UCSD-AML1 (cell line): ENCODE results near the gene FAM241A.
"Not testable (repeated sequence)": the region's sequence is repeated elsewhere in the genome, so short reads cannot be mapped to it uniquely, and the experiment has no call there.

Experiments
- DNase-seq: peaks from one replicate; lab custom pipeline; 2025; ENCODE audit not compliant: unreplicated experiment; lab: John Stamatoyannopoulos, UW

FAM241A gene

DNA sequence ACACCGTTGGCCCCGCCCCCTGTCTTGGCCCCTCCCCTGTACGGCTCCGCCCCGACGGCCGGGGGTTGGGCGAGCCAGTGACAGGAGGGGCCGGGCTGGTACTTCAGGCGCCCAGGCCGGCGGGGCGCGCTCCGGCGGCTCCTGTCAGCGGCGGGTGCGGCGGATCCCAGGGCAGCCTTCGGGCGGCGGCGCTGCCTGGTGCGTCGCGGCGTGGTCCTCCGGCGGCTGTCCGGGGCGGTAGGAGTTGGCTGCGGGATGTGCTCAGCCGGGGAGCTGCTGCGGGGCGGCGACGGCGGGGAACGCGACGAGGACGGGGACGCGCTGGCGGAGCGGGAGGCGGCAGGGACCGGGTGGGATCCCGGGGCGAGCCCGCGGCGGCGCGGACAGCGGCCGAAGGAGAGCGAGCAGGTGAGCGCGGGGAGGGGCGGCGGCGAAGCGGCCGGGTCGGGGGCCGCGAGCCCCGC, at the start of gene FAM241A:
TSS of gene FAM241A (plus strand) at position 129 of the 464 bp plus-strand sequence. CDS start at position 256, 127 bp downstream.
- peak; percentile 89 for DNase-seq

DNA sequence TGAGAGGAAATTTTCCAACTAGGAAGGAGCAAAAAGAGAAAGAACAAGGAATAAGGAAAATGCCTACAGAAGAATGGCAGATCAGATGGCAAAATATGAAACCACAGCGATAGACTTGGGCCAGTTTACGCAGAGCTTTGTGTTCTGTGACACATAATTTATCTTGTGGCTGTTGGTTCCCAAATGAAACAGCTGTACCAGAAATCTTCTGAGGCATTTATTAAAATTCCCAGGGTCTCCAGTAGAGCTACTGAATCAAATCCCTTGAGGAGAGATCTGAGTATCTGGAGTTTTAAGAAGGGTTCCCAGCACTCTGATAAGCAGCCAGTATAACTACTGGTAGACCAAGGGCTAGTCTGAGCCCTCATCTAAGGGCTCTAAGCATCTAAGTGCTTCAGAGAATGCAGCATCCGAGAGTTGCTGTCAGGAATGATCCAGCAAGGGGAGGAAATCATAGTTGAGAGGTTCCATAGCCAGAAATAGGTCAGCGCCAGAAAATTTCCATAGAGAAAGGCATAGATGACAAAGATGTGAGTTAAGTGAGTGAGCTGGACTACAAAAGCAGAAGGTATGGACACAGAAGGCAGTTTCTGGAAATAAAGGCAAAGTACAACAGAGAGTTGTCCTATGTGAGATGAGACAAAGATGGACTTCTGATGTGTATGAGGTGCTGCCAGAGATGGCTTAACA, 46.3 kb upstream of the FAM241A start:
- no peak for DNase-seq

DNA sequence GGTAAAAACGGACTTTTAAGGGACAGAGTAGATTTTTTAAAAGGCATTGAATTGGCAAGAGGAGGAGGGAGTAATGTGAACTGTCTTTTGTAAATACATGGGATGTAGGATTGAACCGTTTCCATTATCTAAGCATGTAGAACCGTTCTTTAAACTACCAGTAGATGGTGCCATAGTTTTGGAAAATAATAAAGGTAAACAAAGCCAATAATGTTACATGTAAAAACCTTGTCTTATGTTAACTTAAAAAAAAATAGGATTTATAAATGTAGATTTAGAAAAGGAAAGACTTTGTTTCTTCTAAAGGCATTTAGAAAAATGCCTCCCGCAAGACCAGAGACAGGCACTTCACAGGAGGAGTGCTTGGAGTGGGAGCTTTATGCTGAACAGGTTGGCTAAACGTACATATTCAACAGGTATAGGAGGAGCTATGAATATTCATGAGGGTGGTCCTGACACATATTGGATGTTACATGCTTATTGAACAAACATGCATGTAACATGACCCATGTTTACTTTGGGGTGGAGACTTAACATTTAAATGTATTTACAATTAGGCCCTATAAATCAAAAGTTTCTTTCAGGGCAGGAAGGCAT, 45.5 kb upstream of the FAM241A start:
- no peak for DNase-seq

DNA sequence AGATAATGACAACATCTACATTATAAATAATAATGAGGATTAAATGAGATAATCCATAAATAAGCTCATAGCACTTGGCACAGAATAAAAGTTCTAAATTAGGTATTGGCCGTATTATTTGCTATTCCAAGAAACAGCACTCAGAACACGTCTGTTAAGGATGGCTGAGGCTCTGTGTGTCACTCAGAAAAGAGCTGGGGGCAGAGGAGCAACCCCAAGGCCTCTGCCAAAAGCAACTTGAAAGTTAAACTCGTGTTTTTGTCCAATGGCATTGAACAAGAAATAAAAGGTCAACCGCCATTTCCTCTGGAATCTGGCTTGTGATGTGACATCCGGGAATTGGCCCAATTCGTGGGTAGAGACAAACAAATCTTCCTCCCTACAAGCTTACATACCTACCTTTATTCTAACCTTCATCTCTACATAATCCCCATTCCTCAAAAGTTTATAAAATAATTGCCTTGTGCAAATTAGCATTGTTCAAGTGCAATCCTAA, 42.3 kb upstream of the FAM241A start:
- no peak for DNase-seq

DNA sequence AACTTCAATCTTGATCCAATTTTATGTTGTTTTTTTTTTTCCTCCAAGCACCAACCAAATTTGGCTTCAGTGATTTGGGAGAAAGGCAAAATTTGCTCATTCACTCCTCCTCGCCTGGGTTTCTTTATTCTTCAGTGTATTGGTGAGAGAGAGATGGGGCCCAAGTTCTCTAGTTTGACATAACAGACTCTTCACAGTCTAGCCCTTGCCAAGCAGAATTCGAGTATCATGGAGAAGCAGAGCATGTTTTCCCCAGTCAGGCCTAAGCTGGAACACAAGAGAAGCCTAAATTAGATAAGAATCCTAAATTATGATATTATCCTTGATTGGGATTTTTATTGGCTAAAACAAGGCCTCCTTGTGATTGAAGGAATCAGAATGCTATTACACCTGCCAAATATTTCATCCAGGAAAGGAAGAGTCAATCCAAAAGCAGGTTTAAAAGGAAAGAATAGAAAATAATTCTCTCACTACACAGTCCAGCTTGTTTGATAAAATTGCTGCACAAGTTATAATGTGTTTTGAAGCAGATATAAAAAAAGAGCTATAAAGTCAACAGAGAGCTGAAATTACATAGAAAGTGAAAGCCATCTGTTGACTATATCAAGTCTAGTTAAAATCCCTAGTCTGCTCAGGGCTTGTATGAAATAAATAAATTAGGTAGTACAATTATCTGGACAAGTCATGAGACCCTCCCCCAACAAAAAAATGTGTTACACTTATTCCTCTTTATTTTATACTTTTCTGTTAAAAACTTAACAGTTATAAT, 39.9 kb upstream of the FAM241A start:
- no peak for DNase-seq

DNA sequence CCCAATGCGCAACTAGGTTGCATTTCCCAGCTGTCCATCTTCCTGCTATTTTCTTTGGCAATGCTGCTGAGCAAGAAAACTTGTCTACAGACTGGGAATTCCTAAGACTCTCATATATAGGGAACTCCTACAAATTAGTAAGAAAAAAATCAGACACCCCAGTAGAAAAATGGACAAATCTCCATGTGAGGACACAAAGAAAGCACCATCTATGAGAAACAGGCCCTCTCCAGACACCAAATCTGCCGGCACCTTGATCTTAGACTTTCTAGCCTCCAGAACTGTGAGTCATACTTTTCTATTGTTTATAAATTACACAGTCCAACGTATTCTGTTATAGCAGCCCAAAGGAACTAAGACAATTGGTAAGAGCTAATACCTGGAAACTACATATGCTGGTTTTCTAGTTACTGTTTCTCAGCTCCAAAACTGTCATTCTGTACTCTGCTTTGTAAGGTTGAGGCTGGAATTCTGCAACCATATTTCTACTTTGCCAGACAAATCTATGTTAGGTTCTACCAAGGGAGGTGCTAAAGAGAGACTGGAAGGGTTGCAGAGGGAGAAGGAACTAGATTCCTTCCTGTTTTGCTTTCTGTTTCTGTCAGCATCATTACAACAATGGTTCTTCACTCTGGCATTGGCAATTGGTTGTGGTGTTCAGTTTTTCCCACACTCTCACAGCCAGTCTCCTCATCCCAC, 35.7 kb upstream of the FAM241A start:
- DNase-seq: no peak

DNA sequence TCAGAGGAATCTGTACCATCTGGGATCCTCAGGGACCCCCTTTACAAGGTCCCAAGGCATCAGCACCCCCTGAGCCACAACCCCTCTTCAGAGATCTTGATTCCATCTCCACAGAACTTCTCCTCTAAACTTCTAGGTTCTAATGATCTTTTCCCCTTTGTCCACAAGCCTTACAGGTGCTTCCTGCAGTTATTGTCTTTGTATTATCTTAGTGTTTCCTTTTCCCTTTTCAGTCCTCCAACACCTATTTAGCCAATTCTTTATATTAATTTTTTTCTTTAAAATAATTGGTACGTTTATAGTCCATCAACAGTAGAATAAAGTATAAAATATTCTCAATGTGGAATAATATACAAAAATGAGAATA, 35.2 kb upstream of the FAM241A start:
- peak; percentile 13 for DNase-seq

DNA sequence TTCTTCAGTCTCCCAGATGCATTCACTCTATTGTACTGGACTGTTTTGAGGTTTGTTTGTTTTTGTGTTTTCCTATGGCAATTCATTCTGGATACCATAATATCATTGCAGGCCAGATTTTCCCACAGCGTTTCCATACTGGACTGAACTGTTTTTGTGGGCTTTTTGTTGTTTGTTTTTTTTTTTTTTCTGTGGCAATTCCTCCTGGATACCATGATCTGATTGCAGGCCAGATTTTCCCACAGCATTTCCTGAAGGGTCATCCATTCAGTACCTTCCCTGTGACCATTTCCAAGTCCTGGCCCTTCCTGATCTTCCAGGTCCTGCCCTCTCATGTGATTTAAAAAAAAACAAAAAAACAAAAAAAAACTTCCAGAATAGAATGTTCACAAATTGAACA, 33.9 kb upstream of the FAM241A start:
- DNase-seq: no peak

DNA sequence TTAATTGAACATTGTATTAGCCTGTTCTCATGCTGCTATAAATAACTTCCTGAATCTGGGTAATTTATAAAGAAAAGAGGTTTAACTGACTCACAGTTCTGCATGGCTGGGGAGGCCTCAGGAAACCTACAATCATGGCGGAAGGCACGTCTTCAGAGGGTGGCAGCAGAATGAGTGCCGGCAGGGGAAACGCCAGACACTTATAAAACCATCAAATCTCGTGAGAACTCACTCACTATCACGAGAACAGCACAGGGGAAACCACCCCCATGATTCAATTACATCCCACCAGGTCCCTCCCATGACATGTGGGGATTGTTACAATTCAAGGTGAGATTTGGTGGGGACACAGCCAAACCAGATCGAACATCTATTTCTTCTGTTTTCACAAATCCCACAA, 33.2 kb upstream of the FAM241A start:
- not testable (repeated sequence) for DNase-seq

DNA sequence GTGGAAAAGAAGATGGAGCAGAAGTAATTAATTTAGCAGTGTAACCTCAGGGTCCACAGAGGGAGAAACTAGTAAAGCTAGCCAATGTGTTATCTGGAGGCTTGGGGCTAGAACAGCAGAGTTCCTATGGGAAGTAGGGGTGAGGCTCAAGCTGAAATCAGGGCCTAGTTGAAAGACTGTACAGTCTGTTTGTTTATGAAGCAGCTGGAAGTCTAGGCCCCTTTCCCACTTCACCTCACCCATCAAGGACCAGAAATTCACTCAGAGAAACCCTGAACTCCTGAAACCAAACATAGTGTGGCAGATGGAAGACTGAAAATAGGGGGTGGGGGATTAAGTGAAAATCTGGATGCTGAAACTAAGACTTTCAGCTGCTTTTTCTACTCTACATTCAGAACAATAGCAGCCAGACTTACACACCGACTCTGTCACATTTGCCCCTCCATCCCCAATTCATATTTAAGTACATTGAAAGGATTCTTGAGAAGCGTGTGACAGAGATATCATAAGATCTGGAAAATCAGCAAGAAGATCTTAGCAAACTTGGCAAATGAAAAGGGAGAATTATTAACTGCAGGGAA, 32.6 kb upstream of the FAM241A start:
- DNase-seq: no peak

DNA sequence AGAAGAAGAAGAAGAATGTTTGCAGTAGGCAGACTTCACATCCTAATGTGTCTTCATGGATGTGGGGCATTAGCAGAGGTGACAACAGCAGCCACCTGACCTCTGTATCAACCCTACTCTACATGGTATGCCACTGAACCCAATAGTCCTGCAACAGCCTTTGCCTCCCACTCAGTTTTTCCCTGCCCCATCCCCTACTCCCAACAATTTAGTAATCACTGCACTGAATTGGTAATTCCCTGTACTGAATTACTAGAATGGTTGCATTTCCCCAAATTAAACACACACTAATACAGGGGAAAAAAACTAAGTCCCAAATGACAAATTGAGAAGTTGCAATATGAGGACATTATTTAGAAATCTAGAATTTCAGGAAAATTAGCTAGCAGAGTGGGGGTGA, 31.4 kb upstream of the FAM241A start:
- no peak for DNase-seq

DNA sequence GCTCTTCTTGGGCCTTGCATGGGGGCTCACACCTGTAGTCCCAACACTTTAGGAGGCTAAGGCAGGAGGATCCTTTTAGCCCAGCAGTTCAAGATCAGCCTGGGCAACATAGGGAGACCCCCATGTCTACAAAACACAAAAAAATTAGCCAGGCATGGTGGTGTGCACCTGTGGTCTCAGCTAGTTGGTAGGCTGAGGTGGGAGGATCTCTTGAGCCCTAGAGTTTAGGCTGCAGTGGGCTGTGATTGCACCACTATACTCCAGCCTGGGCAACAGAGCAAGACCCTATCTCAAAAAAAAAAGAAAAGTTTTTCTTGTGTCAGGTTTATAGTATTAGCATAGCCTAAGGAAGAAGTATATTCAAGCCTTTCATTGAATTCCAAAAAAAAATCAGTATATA, 30.8 kb upstream of the FAM241A start:
- DNase-seq: no peak

DNA sequence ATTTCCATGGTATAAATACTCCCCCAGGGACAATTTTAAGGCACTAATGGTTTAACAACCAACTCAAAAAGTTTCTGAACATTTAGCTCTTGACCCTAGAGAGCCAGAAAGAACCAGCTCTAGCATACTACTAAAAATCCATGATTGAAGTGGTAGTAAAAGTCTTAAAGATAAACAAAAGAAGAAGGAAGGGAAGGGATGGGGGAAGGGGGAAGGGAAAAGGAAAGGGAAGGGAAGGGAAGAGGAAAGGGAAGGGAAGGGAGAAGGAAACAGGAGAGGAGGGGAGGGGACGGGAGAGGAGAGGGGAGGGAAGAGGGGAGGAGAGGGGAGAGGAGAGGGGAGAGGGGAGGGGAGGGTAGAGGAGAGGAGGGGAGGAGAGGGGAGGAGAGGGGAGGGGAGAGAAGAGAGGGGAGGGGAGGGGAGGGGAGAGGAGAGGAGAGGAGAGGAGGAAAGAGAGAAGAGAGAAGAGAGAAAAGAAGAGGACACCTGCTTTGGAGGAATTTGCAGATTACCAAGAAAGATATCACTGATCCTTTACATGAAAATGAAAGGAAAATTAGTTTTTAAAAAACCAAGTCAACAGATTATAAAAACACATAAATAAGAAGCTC, 26.4 kb upstream of the FAM241A start:
- DNase-seq: no peak

DNA sequence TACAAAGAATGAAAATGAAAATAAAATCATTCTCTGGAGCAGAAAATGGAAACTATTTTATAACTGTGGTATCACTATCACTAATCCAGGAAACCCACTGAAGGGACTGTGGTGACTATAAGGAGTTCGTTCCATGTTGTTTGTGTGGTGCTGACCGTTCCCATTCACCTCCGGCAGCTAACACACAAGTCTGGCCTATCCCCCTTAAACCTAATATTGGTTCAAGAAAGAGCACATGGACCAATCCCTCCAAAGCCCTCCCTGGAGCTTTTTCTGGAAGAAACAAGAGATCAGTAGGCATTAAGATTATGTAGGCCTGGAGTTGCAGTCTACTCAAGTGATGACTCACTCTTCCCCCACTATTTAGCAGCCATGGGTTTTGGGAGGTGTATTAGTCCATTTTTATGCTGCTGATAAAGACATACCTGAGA, 25.9 kb upstream of the FAM241A start:
- DNase-seq: no peak

DNA sequence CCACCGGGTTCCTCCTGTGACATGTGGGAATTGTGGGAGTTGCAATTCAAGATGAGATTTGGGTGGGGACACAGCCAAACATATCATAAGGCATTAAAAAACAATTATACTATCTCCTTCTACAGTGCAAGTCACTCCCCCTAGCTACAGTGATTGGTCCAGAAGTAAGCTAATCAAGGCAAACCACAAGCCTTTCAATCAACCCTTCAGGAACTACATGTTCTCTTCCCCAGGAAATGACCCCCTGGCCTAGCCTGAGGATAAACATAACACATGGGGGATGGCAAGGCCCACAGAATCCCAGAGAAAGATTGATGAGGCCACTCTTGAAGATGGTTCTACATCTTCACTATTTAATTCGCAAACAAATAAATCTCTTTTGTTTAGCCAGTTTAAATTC, 25.2 kb upstream of the FAM241A start:
- no peak for DNase-seq

DNA sequence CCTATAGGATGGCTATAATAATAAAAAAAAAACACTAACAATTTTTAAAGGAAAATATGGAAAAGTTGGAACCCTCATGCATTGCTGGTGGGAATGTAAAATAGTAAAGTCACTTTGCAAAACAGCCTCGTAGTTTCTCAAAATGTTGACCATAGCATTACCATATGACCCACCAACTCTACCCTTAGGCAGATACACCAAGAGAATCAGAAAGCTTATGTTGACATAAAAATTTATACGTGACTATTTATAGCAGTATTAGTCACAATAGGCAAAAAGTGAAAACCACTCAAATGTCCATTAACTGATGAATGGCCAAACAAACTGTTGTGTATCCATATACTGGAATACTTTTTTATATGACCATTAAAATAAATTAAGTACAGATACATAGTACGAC, 19.8 kb upstream of the FAM241A start:
- no peak for DNase-seq

DNA sequence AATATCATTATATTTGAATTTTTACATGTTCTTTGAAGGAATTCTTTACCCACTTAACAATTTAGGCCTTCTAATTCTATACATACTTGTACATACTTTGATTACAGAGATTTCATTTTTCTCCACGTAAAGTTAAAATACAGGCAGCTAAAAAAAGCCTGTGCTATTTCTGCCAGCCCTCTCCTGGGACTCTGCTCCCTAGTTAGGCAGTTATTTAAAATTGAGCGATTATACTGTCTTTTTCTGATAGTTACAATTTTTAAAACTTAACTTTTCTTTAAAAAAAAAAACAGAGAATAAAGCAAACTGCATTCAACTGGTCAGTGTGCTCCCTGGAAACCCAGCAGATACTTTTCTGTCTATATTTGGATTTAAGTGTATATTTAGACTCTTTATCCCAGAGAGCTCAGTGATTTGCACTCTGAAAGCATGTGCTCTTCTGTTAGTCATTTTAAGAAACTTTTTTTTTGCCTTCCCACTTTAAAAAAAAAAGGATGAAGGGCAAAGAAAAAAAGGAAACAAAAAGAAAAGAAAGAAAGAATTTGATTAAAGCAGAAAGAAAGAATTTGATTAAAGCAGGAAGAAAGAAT, 18.1 kb upstream of the FAM241A start:
- DNase-seq: no peak

DNA sequence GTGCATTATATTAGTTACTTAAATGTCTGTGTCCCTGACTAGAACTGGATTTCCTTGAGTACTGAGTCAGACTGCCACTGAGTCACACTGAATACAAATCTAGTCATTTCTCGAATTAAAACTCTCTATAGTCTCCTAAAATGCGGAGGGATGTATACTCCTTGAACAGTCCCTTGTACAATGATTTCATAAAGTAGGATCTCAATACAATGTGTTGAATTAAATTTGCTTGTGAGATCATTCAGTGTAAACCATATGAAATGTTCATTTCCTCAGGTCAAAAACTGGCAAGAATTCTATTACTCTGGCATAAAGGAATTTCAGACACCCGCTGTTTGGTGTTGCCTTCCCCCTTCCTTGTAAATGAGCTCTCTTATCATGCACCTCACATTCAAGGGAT, 17.5 kb upstream of the FAM241A start:
- DNase-seq: no peak

DNA sequence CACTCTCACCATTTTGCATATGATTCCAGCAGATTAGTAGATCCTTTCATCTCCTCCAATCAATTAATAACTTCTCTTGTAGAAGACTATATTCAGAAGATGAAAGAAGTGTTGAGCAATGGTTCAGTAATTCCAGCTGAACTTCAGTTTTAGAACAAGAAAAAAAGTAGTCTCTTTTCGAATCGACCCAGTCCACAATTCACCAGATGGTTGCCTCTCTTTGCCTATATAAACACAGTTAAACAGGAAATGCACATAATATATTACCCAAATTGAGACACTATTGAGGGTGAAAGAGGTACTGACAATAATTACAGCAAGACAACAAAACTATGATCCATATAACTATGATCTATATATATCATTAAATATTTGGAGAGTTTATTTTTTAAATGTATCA, 16.8 kb upstream of the FAM241A start:
- DNase-seq: no peak

DNA sequence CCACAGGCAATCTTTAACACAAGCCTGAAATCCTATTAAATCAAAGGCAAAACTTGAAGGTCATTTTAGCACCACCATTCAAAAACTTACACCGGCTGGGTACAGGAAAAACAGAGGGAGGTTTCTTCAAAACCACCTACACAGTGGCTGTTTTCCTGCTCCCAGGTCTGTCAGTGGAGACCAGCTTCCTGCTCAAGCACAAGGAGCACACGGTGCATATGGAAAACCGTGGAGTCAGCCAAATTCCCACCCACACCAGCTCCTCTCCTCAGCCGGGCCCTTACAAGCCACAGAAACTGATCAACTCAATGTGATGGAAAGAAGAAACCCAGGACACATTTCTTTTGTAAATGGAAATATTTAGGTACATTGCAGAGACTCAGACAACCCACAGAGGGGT, 14.3 kb upstream of the FAM241A start:
- DNase-seq: peak; percentile 17
